Neural progenitor cell (in vitro differentiated cells): ENCODE data around the gene C5orf34. TPM values are rescaled to one million over a fixed set of nuclear protein-coding genes. Genes with fewer than 3 reads are reported as not detected.
"Not testable (repeated sequence)": the region's sequence is repeated elsewhere in the genome, so short reads cannot be mapped to it uniquely, and the experiment has no call there.

ENCODE experiments used
- DNase-seq: peaks from one replicate; pipeline ENCODE4 v3.0.0-alpha.2; 2016; ENCODE audit warnings: low spot score
- H2AFZ ChIP-seq: fragments of 200-600 bp; sonication (generic); replicated peaks from 2 replicates; pipeline ENCODE4 v1.6.1; 2016; ENCODE audit warnings: antibody characterized with exemption
- H3F3A ChIP-seq: fragments of 200-600 bp; sonication (generic); 2 replicates; pipeline ENCODE4 v1.6.1; 2016; ENCODE audit warnings: antibody characterized with exemption, low read depth
- H3K27ac ChIP-seq: fragments of 200-600 bp; sonication (generic); 2 replicates; pipeline ENCODE4 v1.5.1; 2016; ENCODE audit warnings: mild to moderate bottlenecking
- H3K27me3 ChIP-seq: fragments of 200-600 bp; sonication (generic); 2 replicates; pipeline ENCODE4 v1.6.1; 2016; ENCODE audit warnings: mild to moderate bottlenecking, moderate library complexity
- H3K36me3 ChIP-seq: fragments of 200-600 bp; sonication (generic); 2 replicates; pipeline ENCODE4 v1.5.1; 2016
- H3K4me1 ChIP-seq: fragments of 200-600 bp; sonication (generic); 2 replicates; pipeline ENCODE4 v1.6.1; 2016; ENCODE audit warnings: mixed run types
- H3K4me2 ChIP-seq: fragments of 200-600 bp; sonication (generic); 2 replicates; pipeline ENCODE4 v1.6.1; 2016
- H3K4me3 ChIP-seq: fragments of 200-600 bp; sonication (generic); 2 replicates; pipeline ENCODE4 v1.5.1; 2016
- H3K79me2 ChIP-seq: fragments of 200-600 bp; sonication (generic); 2 replicates; pipeline ENCODE4 v1.6.1; 2016; ENCODE audit warnings: low read depth
- H3K9ac ChIP-seq: fragments of 200-600 bp; sonication (generic); 2 replicates; pipeline ENCODE4 v1.6.1; 2016
- H3K9me3 ChIP-seq: fragments of 200-600 bp; sonication (generic); 2 replicates; pipeline ENCODE4 v1.5.1; 2016; ENCODE audit warnings: low read depth
- H4K20me1 ChIP-seq: fragments of 200-600 bp; sonication (generic); 2 replicates; pipeline ENCODE4 v1.6.1; 2016; ENCODE audit warnings: low read depth
- H3K27ac Mint-ChIP-seq: 3 replicates; pipeline ENCODE4 v1.8.0; 2021; ENCODE audit warnings: mixed read lengths
- H3K27me3 Mint-ChIP-seq: 2 replicates; pipeline ENCODE4 v1.8.0; 2022; ENCODE audit warnings: low read depth, mild to moderate bottlenecking, inconsistent platforms, moderate library complexity, mixed read lengths; ENCODE audit not compliant: insufficient read depth
- H3K36me3 Mint-ChIP-seq: 3 replicates; pipeline ENCODE4 v1.8.0; 2021; ENCODE audit warnings: mixed read lengths
- H3K4me1 Mint-ChIP-seq: 3 replicates; pipeline ENCODE4 v1.8.0; 2021; ENCODE audit warnings: mixed read lengths
- H3K4me3 Mint-ChIP-seq: 3 replicates; pipeline ENCODE4 v1.8.0; 2021; ENCODE audit warnings: mild to moderate bottlenecking, moderate library complexity, mixed read lengths
- H3K9me3 Mint-ChIP-seq: 3 replicates; pipeline ENCODE4 v1.8.0; 2020; ENCODE audit warnings: mixed read lengths
- CTCF ChIP-seq: fragments of 200-600 bp; sonication (generic); IDR thresholded peaks from 2 replicates; pipeline ENCODE4 v1.5.1; 2017; ENCODE audit warnings: antibody characterized with exemption, mild to moderate bottlenecking
- EZH2 ChIP-seq: fragments of 200-600 bp; sonication (generic); IDR thresholded peaks from 2 replicates; pipeline ENCODE4 v1.6.1; 2017; ENCODE audit warnings: antibody characterized with exemption, mild to moderate bottlenecking, moderate library complexity
- EZH2phosphoT487 ChIP-seq: fragments of 200-600 bp; sonication (generic); IDR thresholded peaks from 2 replicates; pipeline ENCODE4 v1.6.1; 2017; ENCODE audit warnings: antibody characterized with exemption
- total RNA-seq: library from RNA; depleted of rRNA; stranded (reverse); fragments of >200 nt; gene quantifications from 2 replicates; pipeline ENCODE4 v1.2.3, GENCODE V29; 2015; ENCODE audit warnings: low replicate concordance

Gene C5orf34
- total RNA-seq, 1 donor from 2014 or later: 17.2 TPM

GRCh38 chr5:43561356-43561755 lies 46.4 kb upstream of the C5orf34 start:
- no peak overlapping the region for H2AFZ ChIP-seq
- Mint-ChIP-seq H3K36me3 (no peaks in the 10 kb centered on the region), H3K27ac (no peak overlapping the region), H3K27me3 (no peaks in the 10 kb centered on the region), H3K4me1 (peaks cover 4% of the 10 kb centered on the region), H3K9me3 (no peaks in the 10 kb centered on the region), H3K4me3 (no peak overlapping the region)
- DNase-seq: no peak
- TF ChIP-seq CTCF (no peak), EZH2phosphoT487 (no peak), EZH2 (no peak)
- no peak overlapping the region for H3K27ac ChIP-seq
- H3F3A ChIP-seq: peaks cover 8% of the 10 kb centered on the region
- H3K4me2 ChIP-seq: no peak overlapping the region
- no peak overlapping the region for H3K4me3 ChIP-seq
- no peaks in the 10 kb centered on the region for H3K9me3 ChIP-seq
- no peaks in the 10 kb centered on the region for H3K4me1 ChIP-seq
- H3K79me2 ChIP-seq: peaks cover under 1% of the 10 kb centered on the region
- no peak overlapping the region for H3K9ac ChIP-seq
- peaks cover 12% of the 10 kb centered on the region for H3K27me3 ChIP-seq
- no peaks in the 10 kb centered on the region for H3K36me3 ChIP-seq
- H4K20me1 ChIP-seq: no peaks in the 10 kb centered on the region

- Mint-ChIP-seq H3K4me1 (peaks cover 4% of the 10 kb centered on the region), H3K4me3 (no peak overlapping the region), H3K27me3 (peaks cover 2% of the 10 kb centered on the region), H3K27ac (no peak overlapping the region), H3K36me3 (peaks cover 3% of the 10 kb centered on the region), H3K9me3 (no peaks in the 10 kb centered on the region)
- TF ChIP-seq CTCF (no peak), EZH2 (no peak), EZH2phosphoT487 (no peak)
- DNase-seq: no peak
- Histone ChIP-seq H2AFZ (no peak overlapping the region), H3K27me3 (peaks cover 12% of the 10 kb centered on the region), H3K4me1 (peaks cover 5% of the 10 kb centered on the region), H3K27ac (no peak overlapping the region), H3K4me3 (no peak overlapping the region), H3K36me3 (peaks cover 5% of the 10 kb centered on the region), H3K9me3 (no peaks in the 10 kb centered on the region), H3F3A (peaks cover 8% of the 10 kb centered on the region), H3K9ac (no peak overlapping the region), H4K20me1 (peaks cover 5% of the 10 kb centered on the region), H3K4me2 (no peak overlapping the region), H3K79me2 (peaks cover 13% of the 10 kb centered on the region)
These were observed 45.2 kb upstream of the C5orf34 start for GRCh38 chr5:43560128-43560527.

DNA sequence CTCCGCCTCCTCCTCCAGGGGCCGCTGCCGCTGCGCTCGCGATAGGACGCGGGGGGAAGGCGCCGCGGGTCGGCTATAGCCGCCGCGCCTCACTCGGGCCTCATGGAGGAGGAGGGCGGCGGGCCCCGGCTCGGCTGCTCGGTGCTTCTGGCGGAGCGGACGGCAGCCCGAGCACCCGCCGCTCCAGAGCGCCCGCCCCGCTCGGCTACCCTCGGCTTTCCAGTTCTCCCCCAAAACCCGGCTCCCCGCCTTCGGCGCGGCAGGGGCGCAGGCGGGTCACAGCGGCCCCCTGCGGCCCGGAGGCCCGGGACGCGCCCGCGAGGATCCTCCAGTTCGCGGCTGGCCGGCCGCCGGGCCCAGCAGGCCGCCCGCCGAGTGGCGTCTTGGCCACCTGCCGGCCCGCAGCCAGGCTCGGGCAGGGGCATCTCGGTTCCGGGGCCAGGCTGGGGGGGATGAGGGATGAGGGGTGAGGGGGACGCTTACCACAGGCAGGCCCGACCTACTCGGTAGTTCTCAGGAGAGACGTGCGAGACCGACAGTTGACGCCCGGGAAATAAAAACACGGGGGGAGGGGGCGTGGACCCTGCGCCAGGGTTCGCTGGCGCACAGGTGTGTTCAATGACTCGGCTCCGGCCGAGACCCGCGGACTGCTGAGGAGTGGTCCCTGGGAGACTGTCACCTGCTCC lies 42.1 kb upstream of the C5orf34 start, which contains the start of gene PAIP1:
PAIP1 (minus strand) TSS at position 221 of the 686 bp plus-strand sequence. CDS start 231 bp downstream, outside the sequence.
- Histone ChIP-seq H3F3A (peaks cover 24% of the 10 kb centered on the region), H3K9ac (peak within 1 kb of the TSS; percentile 99), H4K20me1 (peaks cover 37% of the 10 kb centered on the region), H3K4me1 (peaks cover 34% of the 10 kb centered on the region), H3K27me3 (peaks cover 12% of the 10 kb centered on the region), H3K4me2 (peak within 1 kb of the TSS; percentile 95), H3K9me3 (no peaks in the 10 kb centered on the region), H3K27ac (peak within 1 kb of the TSS; percentile 97), H3K4me3 (peak within 1 kb of the TSS; percentile 77), H2AFZ (peak within 1 kb of the TSS; percentile 88), H3K36me3 (peaks cover 14% of the 10 kb centered on the region), H3K79me2 (peaks cover 45% of the 10 kb centered on the region)
- Mint-ChIP-seq H3K36me3 (peaks cover 5% of the 10 kb centered on the region), H3K4me1 (peaks cover 4% of the 10 kb centered on the region), H3K9me3 (no peaks in the 10 kb centered on the region), H3K27ac (peak within 1 kb of the TSS; percentile 98), H3K27me3 (peaks cover 2% of the 10 kb centered on the region), H3K4me3 (peak within 1 kb of the TSS; percentile 96)
- DNase-seq: peak; percentile 93
- TF ChIP-seq EZH2: peak; percentile 28
- no peak for TF ChIP-seq EZH2phosphoT487
- TF ChIP-seq CTCF: peak; percentile 60

- peaks cover 49% of the 10 kb centered on the region for H3K79me2 ChIP-seq
- H3K4me3 ChIP-seq: peak overlapping the region; percentile 77
- H3K27me3 ChIP-seq: peaks cover 12% of the 10 kb centered on the region
- not testable (repeated sequence) for H3K9me3 Mint-ChIP-seq, DNase-seq, H3K27ac Mint-ChIP-seq, H3K36me3 Mint-ChIP-seq, H3K9me3 ChIP-seq, H3K4me1 Mint-ChIP-seq, H3K27me3 Mint-ChIP-seq
- H3K27ac ChIP-seq: peak overlapping the region; percentile 97
- peak overlapping the region; percentile 99 for H3K9ac ChIP-seq
- peak overlapping the region; percentile 88 for H2AFZ ChIP-seq
- H3K4me3 Mint-ChIP-seq: peak overlapping the region; percentile 70
- H3F3A ChIP-seq: peaks cover 24% of the 10 kb centered on the region
- peak overlapping the region; percentile 95 for H3K4me2 ChIP-seq
- peaks cover 39% of the 10 kb centered on the region for H3K4me1 ChIP-seq
- peaks cover 18% of the 10 kb centered on the region for H3K36me3 ChIP-seq
- H4K20me1 ChIP-seq: peaks cover 41% of the 10 kb centered on the region
These were observed 41.6 kb upstream of the C5orf34 start for GRCh38 chr5:43556607-43556856.
